ENCODE measurements around the gene AFF2. TPM values are rescaled to one million over a fixed set of nuclear protein-coding genes. Genes with fewer than 3 reads are reported as not detected.

The AFF2 gene
- total RNA-seq, 4 donors from 2014 or later, result 0.05 to 1.0 (median 0.23) TPM

DNA sequence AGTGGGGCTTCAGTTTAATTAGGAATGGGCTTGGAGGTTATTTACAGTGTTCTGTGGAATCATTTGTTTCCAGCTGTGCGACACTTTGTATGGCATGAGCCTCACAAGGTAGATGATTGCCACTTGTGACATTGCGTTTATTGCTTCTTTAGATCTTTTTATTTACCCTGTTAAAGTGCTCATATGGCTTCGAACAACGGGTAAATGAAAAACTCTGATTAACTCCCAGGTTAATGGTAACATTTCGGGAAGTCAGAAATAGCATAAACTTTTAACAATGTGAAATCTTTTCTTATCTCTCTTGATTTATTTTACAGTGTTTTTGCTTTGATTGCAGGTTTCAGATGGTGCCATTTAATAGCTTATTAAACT lies 510.4 kb downstream of the AFF2 start:
- Histone ChIP-seq H3K9me3 (no peaks in the 10 kb centered on the region), H3K36me3 (no peaks in the 10 kb centered on the region), H3K27ac (no peak overlapping the region), H3K4me3 (no peak overlapping the region), H3K27me3 (no peaks in the 10 kb centered on the region), H3K4me1 (no peaks in the 10 kb centered on the region)
- TF ChIP-seq POLR2A (IDR thresholded peaks at IDR 0.05), result no peak
- TF ChIP-seq, protein P1, sequence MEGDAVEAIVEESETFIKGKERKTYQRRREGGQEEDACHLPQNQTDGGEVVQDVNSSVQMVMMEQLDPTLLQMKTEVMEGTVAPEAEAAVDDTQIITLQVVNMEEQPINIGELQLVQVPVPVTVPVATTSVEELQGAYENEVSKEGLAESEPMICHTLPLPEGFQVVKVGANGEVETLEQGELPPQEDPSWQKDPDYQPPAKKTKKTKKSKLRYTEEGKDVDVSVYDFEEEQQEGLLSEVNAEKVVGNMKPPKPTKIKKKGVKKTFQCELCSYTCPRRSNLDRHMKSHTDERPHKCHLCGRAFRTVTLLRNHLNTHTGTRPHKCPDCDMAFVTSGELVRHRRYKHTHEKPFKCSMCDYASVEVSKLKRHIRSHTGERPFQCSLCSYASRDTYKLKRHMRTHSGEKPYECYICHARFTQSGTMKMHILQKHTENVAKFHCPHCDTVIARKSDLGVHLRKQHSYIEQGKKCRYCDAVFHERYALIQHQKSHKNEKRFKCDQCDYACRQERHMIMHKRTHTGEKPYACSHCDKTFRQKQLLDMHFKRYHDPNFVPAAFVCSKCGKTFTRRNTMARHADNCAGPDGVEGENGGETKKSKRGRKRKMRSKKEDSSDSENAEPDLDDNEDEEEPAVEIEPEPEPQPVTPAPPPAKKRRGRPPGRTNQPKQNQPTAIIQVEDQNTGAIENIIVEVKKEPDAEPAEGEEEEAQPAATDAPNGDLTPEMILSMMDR (IDR thresholded peaks at IDR 0.05 in 4 of 5, conservative IDR thresholded peaks at IDR 0.05 in 1 of 5), result no peak
- in situ Hi-C loops (cut with MboI; ENCODE audit: low sequenced_read_pairs in 4 of 4) (no loop called here), intact Hi-C loops (cut with DNase I; ENCODE audit: low total_unique reads) (no loop called here)
- DNase-seq (no peak), ATAC-seq (no peak)

DNA sequence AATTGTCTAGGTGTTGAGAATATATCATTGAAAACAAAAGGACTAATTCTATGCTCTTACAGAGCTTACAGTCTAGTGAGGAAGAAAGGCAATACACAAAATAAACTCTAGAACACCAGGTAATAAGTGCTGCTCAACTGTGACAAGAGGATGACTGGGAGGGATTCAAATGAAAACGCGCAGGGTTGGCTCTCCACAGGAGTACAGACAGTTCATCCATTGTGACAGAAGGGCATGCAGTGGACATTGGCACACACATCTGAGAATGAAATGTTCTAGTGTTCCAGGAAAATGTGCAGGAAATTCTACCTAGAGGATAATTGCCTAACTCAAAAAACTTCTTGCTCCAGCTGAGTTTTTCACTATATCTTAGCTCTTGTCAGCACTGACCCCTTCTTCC lies 512.7 kb downstream of the AFF2 start:
- no peak overlapping the region for H3K27ac ChIP-seq
- DNase-seq (no peak), ATAC-seq (no peak)
- H3K9me3 ChIP-seq, result no peaks in the 10 kb centered on the region
- H3K4me3 ChIP-seq, result no peak overlapping the region
- H3K27me3 ChIP-seq, result no peaks in the 10 kb centered on the region
- TF ChIP-seq POLR2A (IDR thresholded peaks at IDR 0.05), result no peak
- TF ChIP-seq, protein P1 (IDR thresholded peaks at IDR 0.05 in 4 of 5, conservative IDR thresholded peaks at IDR 0.05 in 1 of 5), result no peak
- in situ Hi-C loops (cut with MboI; ENCODE audit: low sequenced_read_pairs in 4 of 4) (no loop called here), intact Hi-C loops (cut with DNase I; ENCODE audit: low total_unique reads) (no loop called here)
- no peaks in the 10 kb centered on the region for H3K4me1 ChIP-seq
- no peaks in the 10 kb centered on the region for H3K36me3 ChIP-seq

DNA sequence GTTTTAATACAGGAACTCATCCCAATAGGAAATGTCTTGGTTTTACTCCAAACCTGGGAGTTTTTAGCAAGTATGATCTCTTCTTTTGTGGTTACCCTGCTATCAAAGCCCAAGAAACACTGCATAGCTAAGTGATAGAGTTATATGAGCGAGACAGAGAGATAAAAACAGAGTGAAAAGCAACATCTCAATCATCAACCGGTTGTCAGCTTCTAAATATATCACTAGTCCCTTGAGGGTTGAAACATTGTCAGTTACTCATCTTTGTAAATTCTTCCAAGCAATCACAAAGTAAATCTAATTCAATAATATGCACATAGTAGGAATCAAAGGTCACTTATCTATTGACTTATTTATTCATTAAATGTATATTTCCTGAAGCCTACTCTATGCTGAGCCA lies 520.7 kb downstream of the AFF2 start:
- intact Hi-C loops (cut with DNase I; ENCODE audit: low total_unique reads), result no loop called here
- DNase-seq, result no peak

DNA sequence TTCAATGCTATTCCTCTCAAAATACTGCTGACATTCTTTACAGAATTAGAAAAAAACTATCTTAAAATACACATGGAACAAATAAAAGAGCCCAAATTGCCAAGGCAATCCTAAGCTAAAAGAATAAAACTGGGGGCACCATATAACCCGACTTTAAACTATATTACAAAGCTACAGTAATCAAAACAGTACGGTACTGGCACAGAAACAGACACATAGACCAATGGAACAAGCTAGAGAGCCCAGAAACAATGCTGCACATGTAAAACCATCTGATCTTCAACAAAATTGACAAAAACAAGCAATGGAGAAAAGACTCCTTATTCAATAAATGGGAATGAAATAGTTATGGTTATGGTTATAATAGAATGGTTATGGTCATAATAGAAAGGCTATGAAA lies 522.1 kb downstream of the AFF2 start:
- no peak for ATAC-seq
- Histone ChIP-seq H3K9me3 (peaks cover 0 to 12% (median 0%) of the 10 kb centered on the region in 3 donors), H3K27me3 (no peaks in the 10 kb centered on the region), H3K27ac (no peak overlapping the region), H3K4me1 (no peaks in the 10 kb centered on the region), H3K36me3 (no peaks in the 10 kb centered on the region), H3K4me3 (no peak overlapping the region)
- intact Hi-C loops (cut with DNase I; ENCODE audit: low total_unique reads), result no loop called here
- no peak for DNase-seq
- TF ChIP-seq, protein P1 (IDR thresholded peaks at IDR 0.05 in 4 of 5, conservative IDR thresholded peaks at IDR 0.05 in 1 of 5), result no peak
- no peak for TF ChIP-seq POLR2A (IDR thresholded peaks at IDR 0.05)
- in situ Hi-C loops (cut with MboI; ENCODE audit: low sequenced_read_pairs in 4 of 4), result no loop called here

More for the DNA sequence above, 520.7 kb downstream of the AFF2 start:
- H3K4me1 ChIP-seq, result no peaks in the 10 kb centered on the region
- TF ChIP-seq, protein P1 (IDR thresholded peaks at IDR 0.05 in 4 of 5, conservative IDR thresholded peaks at IDR 0.05 in 1 of 5), result no peak
- TF ChIP-seq POLR2A (IDR thresholded peaks at IDR 0.05), result no peak
- H3K9me3 ChIP-seq, result peaks cover 0 to 12% (median 0%) of the 10 kb centered on the region in 3 donors
- H3K4me3 ChIP-seq, result no peak overlapping the region
- H3K27me3 ChIP-seq, result no peaks in the 10 kb centered on the region
- in situ Hi-C loops (cut with MboI; ENCODE audit: low sequenced_read_pairs in 4 of 4), result no loop called here
- no peak for ATAC-seq
- no peak overlapping the region for H3K27ac ChIP-seq
- H3K36me3 ChIP-seq, result no peaks in the 10 kb centered on the region

DNA sequence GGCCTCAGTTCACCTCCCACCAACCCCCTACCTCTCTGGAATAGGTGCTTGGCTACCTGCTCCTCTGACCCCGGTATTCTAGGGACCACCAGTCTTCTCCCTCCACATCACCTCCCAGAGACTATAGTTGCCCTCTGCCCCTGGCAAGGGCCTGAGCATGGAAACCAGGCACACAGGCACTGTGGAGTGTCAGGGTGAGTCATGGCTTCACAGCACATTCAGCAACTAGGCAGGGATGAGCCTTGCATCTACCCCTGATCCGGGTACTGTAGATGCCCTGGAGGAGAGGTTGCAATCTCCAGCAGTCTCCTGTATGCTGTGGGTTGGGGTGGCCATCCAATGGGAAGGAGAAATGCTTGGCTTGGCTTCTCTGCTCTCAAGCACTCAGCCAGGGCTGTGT lies 532.0 kb downstream of the AFF2 start:
- intact Hi-C loops (cut with DNase I; ENCODE audit: low total_unique reads), result no loop called here
- no peaks in the 10 kb centered on the region for H3K27me3 ChIP-seq
- no peaks in the 10 kb centered on the region for H3K4me1 ChIP-seq
- no peak overlapping the region for H3K27ac ChIP-seq
- no peaks in the 10 kb centered on the region for H3K36me3 ChIP-seq
- in situ Hi-C loops (cut with MboI; ENCODE audit: low sequenced_read_pairs in 4 of 4), result no loop called here
- no peak for DNase-seq
- no peak for TF ChIP-seq POLR2A (IDR thresholded peaks at IDR 0.05)
- TF ChIP-seq, protein P1 (IDR thresholded peaks at IDR 0.05 in 4 of 5, conservative IDR thresholded peaks at IDR 0.05 in 1 of 5), result no peak
- H3K4me3 ChIP-seq, result no peak overlapping the region
- ATAC-seq, result no peak
- H3K9me3 ChIP-seq, result no peaks in the 10 kb centered on the region
